GM19324 (cell line): Measurements from ENCODE around the gene OPN4.
"Not testable (repeated sequence)": the region's sequence is repeated elsewhere in the genome, so short reads cannot be mapped to it uniquely, and the experiment has no call there.

Source experiments
- ATAC-seq: cut with Tn5 transposase; IDR thresholded peaks from one replicate; pipeline ENCODE4 v1.9.1; 2021; ENCODE audit warnings: mild to moderate bottlenecking, moderate library complexity; ENCODE audit not compliant: unreplicated experiment, low FRiP score

Gene OPN4, protein sequence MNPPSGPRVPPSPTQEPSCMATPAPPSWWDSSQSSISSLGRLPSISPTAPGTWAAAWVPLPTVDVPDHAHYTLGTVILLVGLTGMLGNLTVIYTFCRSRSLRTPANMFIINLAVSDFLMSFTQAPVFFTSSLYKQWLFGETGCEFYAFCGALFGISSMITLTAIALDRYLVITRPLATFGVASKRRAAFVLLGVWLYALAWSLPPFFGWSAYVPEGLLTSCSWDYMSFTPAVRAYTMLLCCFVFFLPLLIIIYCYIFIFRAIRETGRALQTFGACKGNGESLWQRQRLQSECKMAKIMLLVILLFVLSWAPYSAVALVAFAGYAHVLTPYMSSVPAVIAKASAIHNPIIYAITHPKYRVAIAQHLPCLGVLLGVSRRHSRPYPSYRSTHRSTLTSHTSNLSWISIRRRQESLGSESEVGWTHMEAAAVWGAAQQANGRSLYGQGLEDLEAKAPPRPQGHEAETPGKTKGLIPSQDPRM

DNA sequence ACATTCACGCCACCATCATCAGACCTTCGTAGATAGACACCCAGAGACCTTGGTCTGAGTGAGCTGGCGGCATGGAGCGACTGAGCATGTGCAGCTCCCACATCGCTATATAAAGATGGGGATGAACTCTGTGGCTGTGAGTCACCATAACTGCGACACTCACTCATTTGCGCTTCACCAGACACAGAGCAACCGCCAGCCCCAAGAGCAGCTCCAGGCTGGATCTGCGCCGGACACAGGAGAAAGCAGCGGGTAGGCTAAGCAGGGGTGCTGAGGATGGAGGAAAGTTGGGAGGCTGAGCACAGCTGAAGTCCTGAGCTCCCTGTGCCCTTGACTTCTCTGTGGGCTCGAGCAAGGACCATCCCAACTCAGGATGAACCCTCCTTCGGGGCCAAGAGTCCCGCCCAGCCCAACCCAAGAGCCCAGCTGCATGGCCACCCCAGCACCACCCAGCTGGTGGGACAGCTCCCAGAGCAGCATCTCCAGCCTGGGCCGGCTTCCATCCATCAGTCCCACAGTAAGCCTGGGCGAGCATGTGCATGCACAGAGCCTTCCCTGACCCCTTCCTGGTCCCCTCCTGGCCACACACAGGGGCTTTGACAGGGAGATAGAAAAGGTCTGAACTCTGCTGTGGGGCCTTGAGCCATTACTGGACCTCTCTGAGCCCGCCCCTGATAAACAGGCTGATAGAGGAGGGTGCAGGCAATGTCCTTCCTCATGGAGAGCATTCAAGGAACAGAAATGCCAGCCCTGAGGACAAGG, at the start of gene OPN4:
TSS of gene OPN4 (plus strand) at position 137 of the 762 bp plus-strand sequence. CDS start at position 374, 237 bp downstream.
- no peak for ATAC-seq

DNA sequence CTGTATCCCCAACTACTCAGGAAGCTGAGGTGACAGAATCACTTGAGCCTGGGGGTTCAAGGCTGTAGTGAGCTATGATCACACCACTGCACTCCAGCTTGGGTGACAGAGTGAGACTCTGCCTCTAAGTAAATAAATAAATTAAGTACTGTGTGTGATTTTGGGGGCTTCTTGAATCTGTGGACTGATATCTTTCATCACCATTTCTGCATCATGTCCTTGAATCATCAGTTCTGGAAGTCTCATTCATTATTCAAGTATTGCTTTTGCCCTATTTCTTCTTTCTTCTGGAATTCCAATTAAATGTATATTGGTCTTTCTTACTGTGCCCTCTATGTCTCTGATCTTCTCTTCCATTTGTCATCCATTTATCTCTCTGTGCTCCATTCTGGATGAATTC, 46.7 kb upstream of the OPN4 start:
- no peak for ATAC-seq

DNA sequence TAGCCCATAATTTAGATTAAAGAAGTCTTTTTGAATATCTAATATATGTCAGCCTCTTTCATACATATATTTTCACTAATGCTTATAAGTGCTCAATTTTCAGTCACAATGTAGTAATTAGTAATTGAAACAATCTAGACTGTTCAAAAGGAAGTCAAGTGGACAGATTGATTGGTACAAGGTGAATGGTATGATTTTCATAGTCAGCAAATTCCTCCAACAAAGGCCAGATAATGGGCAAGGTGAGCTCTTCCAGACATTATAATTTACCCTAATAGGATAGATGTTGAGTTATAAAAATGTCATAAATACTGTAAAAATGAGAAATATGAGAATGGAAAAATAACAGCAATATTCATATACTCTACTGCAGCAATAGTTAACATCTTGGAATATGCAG, 44.4 kb upstream of the OPN4 start:
- ATAC-seq: no peak

DNA sequence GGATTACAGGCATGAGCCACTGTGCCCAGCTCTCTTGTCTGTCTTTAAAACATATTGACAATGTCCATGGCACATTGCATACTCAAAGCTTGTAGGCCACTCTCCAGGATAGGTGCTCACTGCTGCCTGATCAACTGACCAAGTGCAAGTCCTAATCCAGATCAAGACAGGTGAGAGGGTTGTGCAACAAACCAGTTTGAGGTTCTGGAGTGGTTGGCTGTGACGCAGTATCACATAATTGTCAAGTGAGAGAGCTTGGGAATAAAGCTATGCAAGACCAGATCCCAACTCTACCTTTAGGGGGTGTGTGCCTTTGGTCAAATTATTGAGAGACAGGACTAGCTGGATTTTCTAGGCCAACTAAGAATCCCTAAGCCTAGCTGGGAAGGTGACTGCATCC, 43.0 kb upstream of the OPN4 start:
- no peak for ATAC-seq

DNA sequence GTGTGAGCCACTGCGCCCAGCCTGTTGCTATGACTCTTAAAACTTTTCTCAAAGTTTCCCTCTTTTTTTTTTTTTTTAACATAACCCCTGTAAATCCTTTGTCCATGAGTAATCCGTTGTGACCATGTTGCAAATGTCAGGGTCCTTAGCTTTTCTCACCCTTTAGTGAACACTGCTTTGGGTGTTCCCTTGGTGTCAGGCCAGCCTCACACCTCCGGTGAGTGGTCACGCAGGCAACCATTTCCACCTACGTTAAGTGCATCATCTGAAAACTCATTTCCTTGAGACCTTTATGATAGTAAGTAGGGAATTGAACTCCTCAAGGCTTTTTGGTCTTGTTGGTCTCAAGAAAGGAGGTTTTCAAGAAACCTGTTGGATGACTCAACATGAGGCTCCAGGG, 41.3 kb upstream of the OPN4 start:
- no peak for ATAC-seq

DNA sequence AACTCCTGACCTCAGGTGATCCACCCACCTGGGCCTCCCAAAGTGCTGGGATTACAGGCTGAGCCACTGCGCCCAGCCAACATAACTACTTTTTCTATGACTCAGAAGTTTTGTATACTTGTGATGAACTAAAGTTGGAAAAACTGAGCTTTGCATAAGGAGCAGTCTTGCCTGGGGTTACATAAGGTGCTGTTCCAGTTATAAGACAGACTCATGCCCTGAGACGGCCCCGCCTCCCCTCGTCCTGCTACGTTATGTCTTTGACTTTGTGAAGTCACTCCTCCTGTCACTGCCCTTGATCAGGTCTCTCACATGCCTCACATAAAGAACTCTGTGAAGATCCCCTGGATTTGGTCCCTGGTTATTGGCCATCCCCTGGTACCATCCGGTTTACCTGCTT, 40.4 kb upstream of the OPN4 start:
- no peak for ATAC-seq

DNA sequence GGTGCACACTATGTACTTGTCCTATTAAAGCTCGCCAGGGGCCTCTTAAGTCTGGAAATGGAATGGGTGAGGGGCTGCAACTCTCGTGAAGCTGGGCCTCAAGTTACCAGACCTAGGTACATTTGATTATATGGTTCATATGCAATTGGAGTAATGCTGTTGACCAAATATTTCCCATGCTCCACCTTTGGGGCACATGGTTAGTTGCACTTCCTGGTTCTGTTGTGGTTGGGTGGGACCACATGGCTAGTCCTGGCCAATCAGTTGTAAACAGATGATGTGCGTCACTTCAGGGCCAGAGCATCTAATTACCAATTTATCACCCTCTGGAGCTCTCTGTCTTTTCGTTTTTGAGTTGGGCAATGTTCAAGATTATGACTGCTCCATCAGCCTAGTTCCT, 39.5 kb upstream of the OPN4 start:
- ATAC-seq: no peak

DNA sequence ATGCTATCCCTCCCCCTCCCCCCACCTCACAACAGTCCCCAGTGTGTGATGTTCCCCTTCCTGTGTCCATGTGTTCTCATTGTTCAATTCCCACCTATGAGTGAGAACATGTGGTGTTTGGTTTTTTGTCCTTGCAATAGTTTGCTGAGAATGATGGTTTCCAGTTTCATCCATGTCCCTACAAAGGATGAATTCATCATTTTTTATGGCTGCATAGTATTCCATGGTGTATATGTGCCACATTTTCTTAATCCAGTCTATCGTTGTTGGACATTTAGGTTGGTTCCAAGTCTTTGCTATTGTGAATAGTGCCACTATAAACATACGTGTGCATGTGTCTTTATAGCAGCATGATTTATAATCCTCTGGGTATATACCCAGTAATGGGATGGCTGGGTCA, 37.1 kb upstream of the OPN4 start:
- not testable (repeated sequence) for ATAC-seq

DNA sequence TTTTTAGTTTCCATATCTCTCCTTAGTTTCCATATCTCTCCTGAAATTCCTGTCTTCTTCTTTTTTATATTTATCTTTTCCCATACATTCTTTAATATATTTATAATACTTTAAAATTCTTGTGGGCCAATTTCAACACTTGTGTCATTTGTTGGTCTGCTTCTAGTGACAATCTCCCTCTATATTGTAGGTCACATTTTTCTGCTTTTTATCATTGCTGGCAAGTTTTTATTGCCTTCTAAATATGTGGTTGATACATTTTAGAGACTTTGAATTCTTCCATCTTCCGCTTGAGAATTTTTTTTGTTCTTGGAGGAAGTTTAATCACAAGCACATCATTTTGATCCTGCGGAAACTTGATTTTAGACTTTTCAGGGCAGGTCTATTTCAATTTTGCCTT, 26.0 kb upstream of the OPN4 start:
- ATAC-seq: no peak

DNA sequence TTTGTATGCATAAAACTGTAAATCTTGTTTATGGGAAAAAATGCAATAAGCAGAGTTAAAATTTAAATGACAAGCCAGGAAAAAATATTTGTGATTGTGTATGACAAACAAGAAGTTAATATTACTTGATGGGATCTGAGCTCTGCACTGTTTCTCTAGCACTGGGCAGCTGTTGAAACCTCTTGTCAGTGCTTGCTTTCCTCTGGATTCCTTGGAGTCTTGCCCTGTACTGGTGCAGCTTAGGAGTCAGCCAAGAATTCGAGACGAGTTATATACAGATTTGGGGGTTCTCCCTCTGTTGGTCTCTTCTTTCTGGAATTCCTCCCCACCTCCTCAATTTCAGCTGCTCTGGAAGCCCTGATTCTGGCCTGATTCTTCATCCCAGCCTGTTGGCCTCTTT, 24.3 kb upstream of the OPN4 start:
- ATAC-seq: no peak

DNA sequence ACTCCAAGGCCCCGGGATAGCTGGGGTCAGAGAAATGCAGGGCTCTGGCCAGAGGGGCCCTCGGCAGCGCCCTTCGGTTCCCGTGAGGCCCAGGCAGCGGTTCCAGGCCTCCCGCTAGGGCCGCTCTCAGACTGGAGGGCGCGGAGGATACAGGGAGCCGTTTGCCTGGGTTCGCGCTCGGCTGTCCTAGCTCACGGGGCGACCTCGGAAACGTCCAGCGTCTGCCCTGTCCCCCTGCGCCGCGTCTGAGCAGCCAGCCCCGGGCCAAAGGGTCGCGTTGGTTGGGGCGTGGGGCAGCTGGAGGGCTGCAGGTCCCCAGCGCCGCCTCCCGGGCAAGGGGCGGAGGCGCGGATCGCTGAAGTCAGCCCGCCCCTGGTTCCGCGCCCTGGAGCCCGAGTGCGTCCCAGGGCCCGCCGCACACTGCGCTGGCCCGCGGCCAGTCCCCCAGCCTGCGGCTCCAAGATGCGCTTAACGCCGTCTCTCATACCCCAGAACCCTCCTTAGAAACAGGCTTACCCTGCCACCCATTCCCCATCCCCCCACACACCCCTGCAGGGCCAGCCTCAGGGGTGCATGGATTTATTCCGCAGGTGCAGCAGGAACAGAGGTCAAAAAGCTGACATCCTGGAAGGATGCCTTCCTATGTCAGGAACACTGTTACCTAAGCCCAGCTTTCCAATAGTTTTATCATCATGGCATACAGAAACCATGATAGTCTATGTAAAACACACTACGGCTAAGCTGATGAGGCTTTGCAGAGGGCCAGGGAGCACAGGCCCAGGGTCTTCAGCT, 22.1 kb upstream of the OPN4 start:
- no peak for ATAC-seq

DNA sequence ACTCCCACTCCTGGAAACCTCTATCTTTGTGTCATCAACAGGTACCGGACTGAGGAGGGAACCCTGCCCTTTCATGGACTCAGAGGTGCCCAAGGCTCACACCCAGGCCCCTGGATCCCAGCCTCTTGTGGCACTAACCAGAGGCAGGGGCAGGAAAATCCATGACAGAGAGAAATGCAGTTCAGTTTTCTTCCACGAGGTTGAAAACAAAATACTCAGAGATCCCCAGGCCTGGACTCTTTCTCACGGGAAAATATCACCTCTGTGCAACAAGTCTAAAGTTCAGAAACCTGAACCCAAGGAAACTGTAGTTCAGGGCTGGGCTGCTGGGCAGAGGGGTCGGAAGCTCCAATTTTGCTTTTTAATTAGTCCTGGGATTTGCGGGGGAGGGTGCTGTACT, 21.4 kb upstream of the OPN4 start:
- no peak for ATAC-seq

DNA sequence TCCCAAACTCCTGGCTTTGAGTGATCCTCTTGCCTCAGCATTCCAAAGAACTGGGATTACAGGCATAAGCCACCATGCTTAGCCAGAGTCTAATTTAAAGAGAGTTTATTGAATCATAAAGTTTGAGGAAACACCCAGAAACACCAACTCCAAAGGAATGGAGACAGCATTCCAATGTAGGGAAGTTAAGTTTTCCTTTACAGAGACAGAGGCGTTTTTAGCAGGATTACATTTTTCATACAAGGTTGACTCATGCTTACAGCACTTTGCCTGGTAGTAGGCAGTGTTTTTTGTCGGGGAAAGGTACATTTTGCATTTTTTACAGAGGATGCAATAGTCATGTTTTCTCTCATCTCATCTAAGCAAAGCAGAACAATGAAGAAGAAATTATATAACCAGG, 18.9 kb upstream of the OPN4 start:
- no peak for ATAC-seq

DNA sequence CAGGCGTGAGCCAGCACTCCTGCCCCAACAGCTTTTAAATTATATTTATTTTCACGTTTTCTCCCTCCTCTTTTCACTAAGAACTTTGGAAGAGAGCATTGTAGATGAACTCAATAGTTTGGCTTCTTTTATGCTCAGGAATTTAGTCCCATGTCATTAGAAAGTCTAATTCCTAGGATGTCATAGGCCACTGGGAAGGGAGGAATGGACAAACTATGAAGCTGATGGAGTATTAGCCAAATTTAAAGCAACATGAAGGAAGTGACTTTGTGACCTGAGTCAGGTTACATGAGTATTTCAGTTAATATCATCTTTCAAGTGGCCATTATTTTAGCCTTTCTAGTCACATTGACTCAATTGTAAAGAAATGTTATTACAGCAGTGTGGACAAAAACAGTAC, 18.0 kb upstream of the OPN4 start:
- no peak for ATAC-seq

DNA sequence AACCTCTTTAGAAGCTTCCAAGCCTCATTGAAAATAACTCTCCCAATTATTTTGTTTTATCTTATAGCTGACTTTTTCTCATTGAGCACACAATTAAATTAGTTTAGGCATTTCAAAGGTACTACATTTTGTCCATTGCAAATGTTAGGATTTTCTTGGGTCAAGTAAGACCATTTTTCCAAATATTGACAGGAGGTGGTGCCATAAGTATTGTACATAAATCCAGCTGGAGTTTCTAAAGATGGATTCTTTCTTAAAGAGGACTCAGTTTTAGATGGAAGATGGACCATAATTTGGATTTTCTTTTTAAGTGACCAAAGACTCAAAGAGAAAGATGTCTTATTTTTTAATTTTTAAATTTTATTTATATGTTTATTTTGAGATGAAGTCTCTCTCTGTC, 12.3 kb upstream of the OPN4 start:
- ATAC-seq: no peak

DNA sequence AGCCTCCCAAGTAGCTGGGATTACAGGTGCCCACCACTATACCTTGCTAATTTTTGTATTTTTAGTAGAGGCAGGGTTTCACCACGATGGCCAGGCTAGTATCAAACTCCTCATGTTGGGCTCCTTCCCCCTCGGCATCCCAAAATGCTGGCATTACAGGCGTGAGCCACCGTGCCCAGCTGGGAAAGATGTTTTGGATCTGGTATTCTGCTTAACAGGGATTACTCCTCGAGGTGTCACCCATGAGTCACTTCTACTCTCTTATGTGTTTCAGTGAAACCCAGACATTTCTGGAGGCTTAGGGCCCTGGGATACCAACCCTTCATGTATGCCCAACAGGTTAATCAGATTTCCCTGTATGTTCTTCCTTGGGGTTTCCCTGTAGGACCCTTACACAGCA, 11.8 kb upstream of the OPN4 start:
- no peak for ATAC-seq

DNA sequence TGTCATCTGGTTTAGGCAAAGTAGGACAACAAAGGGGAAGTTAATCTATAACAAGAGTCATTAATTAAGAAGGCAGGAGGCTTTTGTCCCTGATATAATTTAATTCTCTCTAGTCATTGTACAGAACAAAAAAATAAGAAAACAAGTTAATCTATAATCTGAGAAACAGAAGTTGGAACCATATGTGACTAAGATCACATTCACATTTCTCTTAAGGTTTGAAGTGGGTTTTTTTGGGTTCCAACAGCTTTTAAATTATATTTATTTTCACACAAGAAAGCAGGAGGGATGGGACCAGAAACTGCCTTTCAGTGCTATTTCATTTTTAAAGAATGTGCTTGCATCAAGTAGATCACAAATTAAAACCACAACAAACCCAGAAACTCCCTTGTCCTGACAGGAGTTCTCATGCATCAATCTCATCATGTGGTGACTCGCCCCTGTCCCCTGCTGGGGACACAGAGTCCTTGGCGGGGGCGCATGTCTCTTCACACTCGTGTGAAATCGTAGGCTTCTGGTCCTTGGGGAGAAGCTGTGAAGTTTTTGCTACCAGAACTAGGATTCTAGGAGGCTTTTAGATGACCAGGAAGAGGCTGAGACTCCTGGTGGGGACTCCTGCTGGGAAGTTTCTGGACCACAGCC, 10.1 kb upstream of the OPN4 start:
- ATAC-seq: no peak

DNA sequence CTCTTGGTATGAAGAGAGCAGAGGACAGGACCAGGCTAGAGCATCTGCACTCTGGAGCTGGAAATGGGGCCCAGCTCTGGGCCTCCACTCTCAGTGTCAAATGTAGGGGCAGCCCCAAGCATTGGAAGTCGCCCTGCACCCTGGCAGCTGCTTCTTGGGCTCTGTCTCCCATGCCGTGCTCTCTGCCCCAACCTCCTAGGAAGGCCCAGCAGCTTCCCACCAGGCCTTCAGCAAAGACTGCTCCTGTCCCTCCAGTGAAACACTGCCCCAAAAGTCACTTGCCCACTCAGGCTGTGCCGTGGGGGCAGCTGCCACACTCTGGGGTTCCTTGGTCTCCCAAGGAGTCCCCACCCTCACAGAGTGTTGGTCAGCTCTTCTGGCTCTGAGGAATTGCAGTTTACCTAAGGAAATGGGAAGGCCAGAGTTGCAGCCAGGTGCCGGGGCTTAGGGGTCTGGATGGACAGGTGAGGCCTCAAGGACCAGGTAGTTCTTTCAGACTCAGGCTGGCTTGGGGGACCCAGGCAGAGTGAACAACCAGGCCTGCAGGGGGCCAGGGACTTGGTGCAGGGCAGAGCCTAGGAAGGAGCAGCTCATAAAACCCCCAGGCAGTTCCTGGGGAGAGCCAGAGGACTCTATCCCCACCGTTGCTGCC, 9.4 kb upstream of the OPN4 start:
- no peak for ATAC-seq

DNA sequence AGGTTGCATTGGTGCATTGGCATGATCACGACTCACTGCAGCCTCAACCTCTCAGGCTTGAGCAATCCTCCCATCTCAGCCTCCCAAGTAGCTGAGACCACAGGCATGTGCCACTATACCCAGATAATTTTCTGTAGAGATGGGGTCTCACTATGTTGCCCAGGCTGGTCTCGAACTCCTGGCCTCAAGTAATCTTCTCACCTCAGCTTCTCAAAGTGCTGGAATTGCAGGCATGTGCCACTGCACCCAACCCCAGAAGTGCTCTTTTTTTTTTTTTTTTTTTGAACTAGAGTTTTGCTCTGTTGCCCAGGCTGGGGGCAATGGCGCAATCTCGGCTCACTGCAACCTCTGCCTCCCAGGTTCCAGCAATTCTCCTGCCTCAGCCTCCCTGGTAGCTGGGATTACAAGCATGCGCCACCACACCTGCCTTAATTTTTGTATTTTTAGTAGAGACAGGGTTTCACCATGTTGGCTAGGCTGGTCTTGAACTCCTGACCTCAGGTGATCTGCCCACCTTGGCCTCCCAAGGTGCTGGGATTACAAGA, 8.7 kb upstream of the OPN4 start:
- ATAC-seq: not testable (repeated sequence)

DNA sequence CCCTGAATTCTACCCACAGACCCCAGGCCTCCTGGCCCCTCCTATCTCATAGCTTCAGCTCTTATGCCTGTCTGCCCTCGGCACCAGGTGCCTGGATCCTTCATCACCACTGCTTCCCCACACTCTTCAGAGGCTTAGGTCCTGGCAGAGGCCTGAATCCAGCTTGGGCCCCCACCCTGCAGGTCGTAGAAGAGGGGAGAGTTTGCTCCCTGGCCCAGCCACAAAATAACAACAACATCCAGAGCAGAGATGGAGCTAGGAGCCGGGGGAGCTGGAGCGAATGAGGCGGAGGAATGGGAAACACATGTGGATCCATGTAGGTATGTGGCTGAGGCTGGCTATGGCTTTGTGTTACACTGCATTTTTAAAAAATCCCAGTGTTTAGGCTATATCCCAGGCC, 7.8 kb upstream of the OPN4 start:
- no peak for ATAC-seq
